ENCODE measurements around the gene NR6A1. TPM values are rescaled to one million over a fixed set of nuclear protein-coding genes. Genes with fewer than 3 reads are reported as not detected.

The NR6A1 gene
- total RNA-seq, 2 experiments from 2014 or later, result 0.74 to 1.1 TPM

- ChIA-PET POLR2A (interaction anchor here (0.6 kb wide), 1 partner anchor 19 kb away, joined by 3 read pairs; no protein-coding TSS in a partner anchor), CTCF (interaction anchor here (0.9 kb wide), 2 partner anchors 80 to 81 kb away, joined by 3 to 5 read pairs; no protein-coding TSS in a partner anchor)
- TF ChIP-seq CTCF (IDR thresholded peaks at IDR 0.05), result no peak
- Mint-ChIP-seq H3K27ac (no peak overlapping the region), H3K9me3 (no peaks in the 10 kb centered on the region), H3K4me1 (ENCODE audit: low read depth) (no peaks in the 10 kb centered on the region), H3K27me3 (peaks cover 6% of the 10 kb centered on the region), H3K4me3 (no peak overlapping the region), H3K36me3 (ENCODE audit: low read depth) (no peaks in the 10 kb centered on the region)
- DNase-seq (no peak), ATAC-seq (no peak)
- intact Hi-C loops (cut with micrococcal nuclease), result no loop called here
Observed at GRCh38 chr9:124632077-124632621, 139.0 kb downstream of the NR6A1 start.

- intact Hi-C loops (cut with micrococcal nuclease), result no loop called here
- POLR2A ChIA-PET, result no interaction called here
- H3K4me3 Mint-ChIP-seq, result no peak overlapping the region
- ATAC-seq (no peak), DNase-seq (no peak)
- no peak for TF ChIP-seq CTCF (IDR thresholded peaks at IDR 0.05)
- no peaks in the 10 kb centered on the region for H3K4me1 Mint-ChIP-seq (ENCODE audit: low read depth)
- no peaks in the 10 kb centered on the region for H3K9me3 Mint-ChIP-seq
- peaks cover 6% of the 10 kb centered on the region for H3K27me3 Mint-ChIP-seq
- CTCF ChIA-PET, result interaction anchor here (0.9 to 1.1 kb wide), 2 partner anchors 14 to 80 kb away, joined by 3 read pairs; no protein-coding TSS in a partner anchor
- no peak overlapping the region for H3K27ac Mint-ChIP-seq
- no peaks in the 10 kb centered on the region for H3K36me3 Mint-ChIP-seq (ENCODE audit: low read depth)
Observed at GRCh38 chr9:124631326-124631725, 139.8 kb downstream of the NR6A1 start.

GRCh38 chr9:124629600-124629999 is 141.5 kb downstream of the NR6A1 start:
- intact Hi-C loops (cut with micrococcal nuclease), result no loop called here
- ATAC-seq, result no peak
- no peak overlapping the region for H3K27ac Mint-ChIP-seq
- ChIA-PET CTCF (interaction anchor here (0.8 to 1.5 kb wide), 2 partner anchors 12 to 82 kb away, joined by 3 to 12 read pairs; no protein-coding TSS in a partner anchor), POLR2A (no interaction called here)
- no peaks in the 10 kb centered on the region for H3K9me3 Mint-ChIP-seq
- no peak for TF ChIP-seq CTCF (IDR thresholded peaks at IDR 0.05)
- no peak for DNase-seq
- no peaks in the 10 kb centered on the region for H3K27me3 Mint-ChIP-seq
- no peak overlapping the region for H3K4me3 Mint-ChIP-seq
- no peaks in the 10 kb centered on the region for H3K4me1 Mint-ChIP-seq (ENCODE audit: low read depth)
- H3K36me3 Mint-ChIP-seq (ENCODE audit: low read depth), result no peaks in the 10 kb centered on the region

- ChIA-PET CTCF (interaction anchor here (0.8 to 1.5 kb wide), 2 partner anchors 12 to 83 kb away, joined by 3 to 12 read pairs; no protein-coding TSS in a partner anchor), POLR2A (no interaction called here)
- intact Hi-C loops (cut with micrococcal nuclease), result no loop called here
- no peaks in the 10 kb centered on the region for H3K27me3 Mint-ChIP-seq
- DNase-seq, result no peak
- H3K36me3 Mint-ChIP-seq (ENCODE audit: low read depth), result no peaks in the 10 kb centered on the region
- H3K9me3 Mint-ChIP-seq, result no peaks in the 10 kb centered on the region
- no peak for TF ChIP-seq CTCF (IDR thresholded peaks at IDR 0.05)
- H3K4me1 Mint-ChIP-seq (ENCODE audit: low read depth), result no peaks in the 10 kb centered on the region
- no peak for ATAC-seq
- no peak overlapping the region for H3K4me3 Mint-ChIP-seq
- H3K27ac Mint-ChIP-seq, result no peak overlapping the region
Observed at GRCh38 chr9:124628741-124629140, 142.4 kb downstream of the NR6A1 start.

- TF ChIP-seq CTCF (IDR thresholded peaks at IDR 0.05), result no peak
- no peak for DNase-seq
- ATAC-seq, result no peak
- intact Hi-C loops (cut with micrococcal nuclease), result no loop called here
- no peaks in the 10 kb centered on the region for H3K4me1 Mint-ChIP-seq (ENCODE audit: low read depth)
- no peaks in the 10 kb centered on the region for H3K9me3 Mint-ChIP-seq
- POLR2A ChIA-PET, result no interaction called here
- H3K27ac Mint-ChIP-seq, result no peak overlapping the region
- H3K36me3 Mint-ChIP-seq (ENCODE audit: low read depth), result no peaks in the 10 kb centered on the region
- H3K27me3 Mint-ChIP-seq, result peaks cover 2% of the 10 kb centered on the region
- CTCF ChIA-PET, result interaction anchor here (1.3 to 2.0 kb wide), 3 partner anchors 8 to 85 kb away, joined by 3 to 10 read pairs (median 9); no protein-coding TSS in a partner anchor
- no peak overlapping the region for H3K4me3 Mint-ChIP-seq
Observed at GRCh38 chr9:124626276-124626675, 144.8 kb downstream of the NR6A1 start.
